Measurements from ENCODE around the gene UGT2B10. TPM values are rescaled to one million over a fixed set of nuclear protein-coding genes. Genes with fewer than 3 reads are reported as not detected.

Gene UGT2B10
- total RNA-seq, 1 experiment from 2014 or later = 0.27 TPM

DNA sequence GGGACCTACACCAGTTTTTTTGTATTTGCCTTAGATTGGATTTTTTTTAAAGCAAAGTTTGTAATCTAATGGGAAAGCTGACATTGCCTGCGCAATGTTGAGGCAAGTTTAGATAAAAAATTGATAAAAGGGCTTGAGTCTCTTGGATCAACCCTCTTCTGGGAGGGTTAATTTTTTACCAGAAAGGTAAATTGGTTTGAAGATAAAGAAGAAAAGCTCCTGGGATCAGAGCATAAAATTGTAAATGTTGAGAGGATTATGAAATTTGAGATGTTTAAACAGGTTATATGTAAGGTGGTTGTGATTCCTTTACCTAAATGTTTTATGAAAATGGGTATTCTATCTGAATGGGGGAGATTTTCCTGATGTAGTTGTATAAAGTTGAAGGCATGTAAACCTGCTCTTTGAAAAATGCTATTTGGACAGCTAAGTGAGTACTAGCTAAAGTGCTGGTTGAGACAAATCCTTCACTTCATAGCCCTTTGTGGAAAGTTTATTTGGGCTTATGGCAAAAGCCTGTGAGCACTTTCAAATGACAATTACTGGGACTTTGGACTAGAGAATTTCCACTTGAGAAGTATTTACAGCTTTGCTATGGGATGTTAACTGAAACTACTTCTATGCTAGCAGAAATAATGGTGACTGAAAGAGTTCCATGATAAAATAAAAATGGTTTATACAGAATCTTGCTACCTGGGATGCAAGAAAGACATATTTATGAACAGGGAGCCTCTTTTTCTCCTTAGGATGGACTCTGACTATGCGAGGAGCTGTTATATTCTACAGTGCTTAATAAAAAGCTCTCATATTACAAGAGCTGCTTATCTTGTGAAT, 56.2 kb downstream of the UGT2B10 start (continued):
- TF ChIP-seq, protein P1, sequence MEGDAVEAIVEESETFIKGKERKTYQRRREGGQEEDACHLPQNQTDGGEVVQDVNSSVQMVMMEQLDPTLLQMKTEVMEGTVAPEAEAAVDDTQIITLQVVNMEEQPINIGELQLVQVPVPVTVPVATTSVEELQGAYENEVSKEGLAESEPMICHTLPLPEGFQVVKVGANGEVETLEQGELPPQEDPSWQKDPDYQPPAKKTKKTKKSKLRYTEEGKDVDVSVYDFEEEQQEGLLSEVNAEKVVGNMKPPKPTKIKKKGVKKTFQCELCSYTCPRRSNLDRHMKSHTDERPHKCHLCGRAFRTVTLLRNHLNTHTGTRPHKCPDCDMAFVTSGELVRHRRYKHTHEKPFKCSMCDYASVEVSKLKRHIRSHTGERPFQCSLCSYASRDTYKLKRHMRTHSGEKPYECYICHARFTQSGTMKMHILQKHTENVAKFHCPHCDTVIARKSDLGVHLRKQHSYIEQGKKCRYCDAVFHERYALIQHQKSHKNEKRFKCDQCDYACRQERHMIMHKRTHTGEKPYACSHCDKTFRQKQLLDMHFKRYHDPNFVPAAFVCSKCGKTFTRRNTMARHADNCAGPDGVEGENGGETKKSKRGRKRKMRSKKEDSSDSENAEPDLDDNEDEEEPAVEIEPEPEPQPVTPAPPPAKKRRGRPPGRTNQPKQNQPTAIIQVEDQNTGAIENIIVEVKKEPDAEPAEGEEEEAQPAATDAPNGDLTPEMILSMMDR (IDR thresholded peaks at IDR 0.05 in 2 of 3, conservative IDR thresholded peaks at IDR 0.05 in 1 of 3; ENCODE audit: borderline replicate concordance in 1 of 3, insufficient read depth in 1 of 3, low read depth in 2 of 3, low read length in 2 of 3) = no peak
- no peak for TF ChIP-seq ZFX (IDR thresholded peaks at IDR 0.05)
- TF ChIP-seq YY1 (IDR thresholded peaks at IDR 0.05; ENCODE audit: extremely low read depth, insufficient replicate concordance, low read depth, low read length) = no peak
- no peak for TF ChIP-seq FOSL1 (IDR thresholded peaks at IDR 0.05; ENCODE audit: low read depth)
- no peak for TF ChIP-seq EZH2phosphoT487 (IDR thresholded peaks at IDR 0.05; ENCODE audit: borderline replicate concordance)
- TF ChIP-seq RAD21 (IDR thresholded peaks at IDR 0.05; ENCODE audit: low read depth) = no peak
- no peak for TF ChIP-seq CEBPB (IDR thresholded peaks at IDR 0.05; ENCODE audit: low read depth)

DNA sequence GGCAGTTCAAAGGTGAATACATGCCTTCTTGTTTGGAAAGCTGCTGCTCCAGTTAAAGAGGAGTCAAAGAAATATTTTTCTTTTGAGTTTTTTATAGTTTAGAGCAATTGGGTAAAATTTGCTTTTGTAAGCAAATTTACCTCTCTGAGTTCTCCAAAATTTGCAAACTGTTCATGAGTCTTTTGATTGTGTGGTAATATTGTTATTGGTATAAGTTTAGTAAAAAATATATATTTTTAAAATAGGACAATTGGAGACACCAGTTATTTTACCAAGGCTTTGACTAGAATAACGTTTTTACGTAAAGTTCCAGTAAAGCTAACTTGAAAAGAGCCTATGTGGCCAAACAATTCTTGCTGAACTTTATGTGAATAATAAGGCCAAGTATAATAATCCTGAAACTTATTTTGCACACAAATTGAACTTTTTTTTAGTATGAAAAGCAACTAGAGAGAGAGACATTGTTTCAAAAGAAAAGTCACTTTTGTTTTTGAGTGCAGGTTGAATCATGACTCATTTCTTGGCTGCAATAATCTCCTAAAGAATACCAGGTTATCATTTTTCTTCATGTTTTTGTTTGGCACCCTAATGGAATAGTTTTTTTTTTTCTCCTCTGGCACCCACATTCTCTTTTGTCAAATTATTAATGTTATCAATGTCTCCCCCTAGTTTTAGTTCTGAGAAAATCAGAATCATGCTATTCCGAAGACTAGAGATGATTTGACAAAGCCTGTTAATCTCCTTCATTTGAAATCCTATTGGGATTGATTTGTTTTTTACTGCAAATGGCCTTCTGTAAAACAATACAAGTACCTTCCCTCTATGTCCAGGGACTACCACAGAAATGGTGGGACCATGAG, 57.1 kb downstream of the UGT2B10 start:
- TF ChIP-seq RAD21 (IDR thresholded peaks at IDR 0.05; ENCODE audit: low read depth) (peak; percentile 8; the same call in 1 of the 2 replicates), JUND (IDR thresholded peaks at IDR 0.05) (no peak)
- H3K9ac ChIP-seq (ENCODE audit: low read length) = no peak overlapping the region
- H3K79me2 ChIP-seq (ENCODE audit: insufficient read depth, low read length) = no peaks in the 10 kb centered on the region
- intact Hi-C loops (cut with micrococcal nuclease) = no loop called here
- no TSS peak for BruUV-seq (replicated peaks)
- H3K9me2 ChIP-seq (ENCODE audit: insufficient read depth) = peaks cover 6% of the 10 kb centered on the region; the same call in 1 of the 2 replicates
- H4K20me1 ChIP-seq (ENCODE audit: insufficient read depth) = no peaks in the 10 kb centered on the region
- DNase-seq (ENCODE audit: low read depth, low spot score) = no peak
- ATAC-seq = no peak
- ChIA-PET POLR2A (no interaction called here), CTCF (no interaction called here), RAD21 (ENCODE audit: low non-redundant PET in 1 of 2, low total read pairs in 2 of 2, uncharacterized antibody in 2 of 2, unreplicated experiment in 2 of 2) (no interaction called here)
- no peaks in the 10 kb centered on the region for H3K4me1 ChIP-seq (ENCODE audit: control insufficient read depth in 1 of 2, insufficient read depth in 2 of 2, low read length in 2 of 2)
- H3K9me3 ChIP-seq (ENCODE audit: control insufficient read depth in 1 of 2, insufficient read depth in 1 of 2, low read depth in 1 of 2, low read length in 2 of 2) = no peaks in the 10 kb centered on the region
- no peak overlapping the region for H3K4me2 ChIP-seq (ENCODE audit: low read length)
- H3K27ac ChIP-seq (ENCODE audit: low read depth, low read length) = no peak overlapping the region
- no peak overlapping the region for H2AFZ ChIP-seq (ENCODE audit: low read depth, low read length, poor library complexity, severe bottlenecking)
- no peaks in the 10 kb centered on the region for H3K27me3 ChIP-seq (ENCODE audit: insufficient read depth, low read length)
- H3K4me3 ChIP-seq (replicated peaks in 1 of 2; ENCODE audit: low read depth in 1 of 2, low read length in 2 of 2) = no peak overlapping the region
- H3K36me3 ChIP-seq (ENCODE audit: control insufficient read depth in 1 of 2, insufficient read depth in 2 of 2, low read length in 2 of 2) = no peaks in the 10 kb centered on the region

Data from HCT116 (cell line).